HFFc6 (cell line): ENCODE results near the gene PPP1R37. TPM values are rescaled to one million over a fixed set of nuclear protein-coding genes. Genes with fewer than 3 reads are reported as not detected.

Experiments
- DNase-seq: peaks from one replicate; pipeline ENCODE4 v3.0.0-alpha.2; 2018
- H3K27ac Mint-ChIP-seq: 2 replicates; pipeline ENCODE4 v1.8.0; 2020; ENCODE audit warnings: mild to moderate bottlenecking, mixed read lengths
- H3K27me3 Mint-ChIP-seq: 2 replicates; pipeline ENCODE4 v1.8.0; 2021; ENCODE audit warnings: mild to moderate bottlenecking, moderate library complexity, mixed read lengths; ENCODE audit not compliant: insufficient read depth
- H3K36me3 Mint-ChIP-seq: 2 replicates; pipeline ENCODE4 v1.8.0; 2021; ENCODE audit warnings: low read depth, mixed read lengths
- H3K4me1 Mint-ChIP-seq: 2 replicates; pipeline ENCODE4 v1.8.0; 2020; ENCODE audit warnings: low read depth, mixed read lengths
- H3K4me3 Mint-ChIP-seq: 2 replicates; pipeline ENCODE4 v1.8.0; 2020; ENCODE audit warnings: mild to moderate bottlenecking, moderate library complexity, mixed read lengths
- H3K9me3 Mint-ChIP-seq: 2 replicates; pipeline ENCODE4 v1.8.0; 2020; ENCODE audit warnings: mild to moderate bottlenecking, mixed read lengths
- total RNA-seq, 6 experiments: library from RNA; stranded (reverse); fragmentation: NEBNext Ultra II Directional; extraction: Animal tissue kit (Norgen Biotek cat#: 25700); gene quantifications; 2 replicates in 1 of 6; 3 replicates in 5 of 6; pipeline ENCODE4 v1.2.3, GENCODE V29; 2021
- TF ChIP-seq, protein P1 (sequence below): fragments of 200-600 bp; sonication (generic); IDR thresholded peaks from 2 replicates; pipeline ENCODE4 v1.5.0; 2021; ENCODE audit warnings: antibody characterized with exemption, mild to moderate bottlenecking

Gene PPP1R37
- total RNA-seq, 6 experiments from 2014 or later: 20.4 to 27.4 (median 21.6) TPM

DNA sequence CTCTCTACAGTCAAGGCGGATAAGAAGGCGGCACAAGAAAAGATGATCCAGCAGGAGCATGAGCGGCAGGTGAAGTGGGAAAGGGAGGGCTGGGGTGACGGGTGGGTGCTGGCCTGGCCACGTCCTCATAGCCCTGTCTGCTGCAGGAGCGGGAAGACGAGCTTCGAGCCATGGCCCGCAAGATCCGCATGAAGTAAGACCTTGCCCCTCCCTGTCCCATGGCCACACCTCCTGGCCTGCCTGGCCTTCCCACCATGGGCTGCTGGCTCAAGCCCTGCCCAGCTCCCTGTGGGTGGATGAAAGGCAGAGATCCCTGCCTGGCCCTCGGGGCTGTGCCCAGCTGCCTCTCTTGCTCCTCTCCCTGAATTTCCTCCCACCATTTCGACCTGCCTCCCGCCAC, 23.9 kb upstream of the PPP1R37 start:
- Mint-ChIP-seq H3K36me3 (0 out of 2 replicates have a peak, but pooled peaks cover 4% of the 10 kb centered on the region), H3K4me1 (no peaks in the 10 kb centered on the region), H3K27ac (no peak overlapping the region), H3K27me3 (peaks cover 9% of the 10 kb centered on the region), H3K9me3 (no peaks in the 10 kb centered on the region), H3K4me3 (no peak overlapping the region; the same call in 1 of the 2 replicates)
- TF ChIP-seq, protein P1, sequence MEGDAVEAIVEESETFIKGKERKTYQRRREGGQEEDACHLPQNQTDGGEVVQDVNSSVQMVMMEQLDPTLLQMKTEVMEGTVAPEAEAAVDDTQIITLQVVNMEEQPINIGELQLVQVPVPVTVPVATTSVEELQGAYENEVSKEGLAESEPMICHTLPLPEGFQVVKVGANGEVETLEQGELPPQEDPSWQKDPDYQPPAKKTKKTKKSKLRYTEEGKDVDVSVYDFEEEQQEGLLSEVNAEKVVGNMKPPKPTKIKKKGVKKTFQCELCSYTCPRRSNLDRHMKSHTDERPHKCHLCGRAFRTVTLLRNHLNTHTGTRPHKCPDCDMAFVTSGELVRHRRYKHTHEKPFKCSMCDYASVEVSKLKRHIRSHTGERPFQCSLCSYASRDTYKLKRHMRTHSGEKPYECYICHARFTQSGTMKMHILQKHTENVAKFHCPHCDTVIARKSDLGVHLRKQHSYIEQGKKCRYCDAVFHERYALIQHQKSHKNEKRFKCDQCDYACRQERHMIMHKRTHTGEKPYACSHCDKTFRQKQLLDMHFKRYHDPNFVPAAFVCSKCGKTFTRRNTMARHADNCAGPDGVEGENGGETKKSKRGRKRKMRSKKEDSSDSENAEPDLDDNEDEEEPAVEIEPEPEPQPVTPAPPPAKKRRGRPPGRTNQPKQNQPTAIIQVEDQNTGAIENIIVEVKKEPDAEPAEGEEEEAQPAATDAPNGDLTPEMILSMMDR: no peak
- DNase-seq: no peak

DNA sequence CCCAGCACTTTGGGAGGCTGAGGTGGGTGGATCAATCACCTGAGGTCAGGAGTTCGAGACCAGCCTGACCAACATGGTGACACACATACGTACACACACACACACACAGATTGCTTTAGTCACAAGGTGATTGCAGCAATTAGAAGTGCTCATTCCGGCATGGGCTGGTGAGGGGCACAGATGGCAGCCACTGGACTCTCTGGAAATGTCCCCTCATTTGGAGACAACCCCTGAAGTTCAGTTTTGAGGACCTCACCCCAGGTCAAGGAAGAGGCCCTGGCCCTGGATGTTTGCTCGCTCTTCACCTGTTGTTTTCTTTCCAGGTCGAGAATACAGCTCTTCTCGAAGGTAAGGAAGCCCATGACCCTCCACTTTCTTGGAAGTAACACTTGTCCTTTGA, 22.8 kb upstream of the PPP1R37 start:
- no peak for DNase-seq
- Mint-ChIP-seq H3K27me3 (peaks cover 9% of the 10 kb centered on the region), H3K27ac (no peak overlapping the region), H3K4me1 (no peaks in the 10 kb centered on the region), H3K4me3 (no peak overlapping the region), H3K9me3 (no peaks in the 10 kb centered on the region), H3K36me3 (0 out of 2 replicates have a peak, but pooled peaks cover 4% of the 10 kb centered on the region)
- TF ChIP-seq, protein P1: no peak

DNA sequence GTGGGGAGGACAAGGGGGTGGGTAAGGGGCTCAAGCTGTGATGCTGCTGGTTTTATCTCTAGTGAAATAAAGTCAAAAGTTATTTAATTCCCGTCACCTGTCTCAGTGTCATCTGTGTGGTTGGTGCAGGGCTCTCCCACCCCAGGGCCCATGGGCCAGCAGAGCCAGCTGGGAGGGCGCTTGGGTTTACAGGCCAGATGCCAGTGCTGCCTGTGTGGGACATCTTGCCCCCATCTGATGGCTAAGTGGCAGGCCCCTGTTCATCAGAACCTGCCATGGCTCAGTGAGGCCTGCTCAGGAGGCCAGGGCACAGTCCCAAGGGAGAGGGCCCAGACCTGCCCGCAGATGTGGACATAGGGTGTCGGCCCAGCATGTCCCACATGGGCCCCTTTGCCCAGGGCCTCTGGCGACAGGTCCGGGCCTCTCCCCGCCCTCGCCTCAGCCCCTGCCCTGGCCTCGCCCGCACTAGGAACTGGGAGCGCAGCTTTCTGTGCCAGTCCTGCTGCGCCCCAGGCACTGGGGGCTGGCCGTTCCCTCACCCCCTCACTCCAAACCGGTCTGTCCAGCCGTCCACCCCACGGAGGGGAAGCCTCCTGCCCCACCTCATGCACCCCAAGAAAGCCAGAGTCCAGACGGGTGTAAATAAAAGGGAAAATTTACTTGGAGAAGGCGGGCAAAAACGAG, 22.0 kb upstream of the PPP1R37 start:
- Mint-ChIP-seq H3K27me3 (peaks cover 9% of the 10 kb centered on the region), H3K36me3 (0 out of 2 replicates have a peak, but pooled peaks cover 4% of the 10 kb centered on the region), H3K27ac (no peak overlapping the region), H3K4me1 (no peaks in the 10 kb centered on the region), H3K9me3 (no peaks in the 10 kb centered on the region), H3K4me3 (no peak overlapping the region)
- DNase-seq: no peak
- TF ChIP-seq, protein P1: no peak

DNA sequence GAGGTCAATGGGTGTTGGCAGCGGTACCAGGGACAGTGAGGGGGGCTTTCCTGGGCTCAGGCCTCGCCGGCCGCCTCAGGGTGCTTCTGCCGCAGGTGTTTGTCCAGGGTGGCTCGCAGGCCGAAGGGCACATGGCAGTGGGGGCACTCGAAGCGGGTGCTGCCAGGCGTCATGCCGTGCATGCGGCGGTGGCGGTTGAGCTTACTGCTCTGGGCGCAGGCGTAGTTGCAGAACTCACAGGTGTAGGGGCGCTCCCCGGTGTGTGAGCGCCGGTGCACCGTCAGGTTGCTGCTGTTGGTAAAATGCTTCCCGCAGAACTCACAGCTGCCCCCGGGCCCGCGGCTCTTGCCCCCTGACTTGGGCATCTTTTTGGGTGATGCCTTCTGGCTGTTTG, 21.4 kb upstream of the PPP1R37 start:
- 0 out of 2 replicates have a peak, but pooled peaks cover 1% of the 10 kb centered on the region for H3K4me1 Mint-ChIP-seq
- H3K9me3 Mint-ChIP-seq: no peaks in the 10 kb centered on the region
- H3K27ac Mint-ChIP-seq: no peak overlapping the region
- peaks cover 9% of the 10 kb centered on the region for H3K27me3 Mint-ChIP-seq
- TF ChIP-seq, protein P1: no peak
- no peak overlapping the region for H3K4me3 Mint-ChIP-seq
- no peak for DNase-seq
- H3K36me3 Mint-ChIP-seq: 0 out of 2 replicates have a peak, but pooled peaks cover 4% of the 10 kb centered on the region

DNA sequence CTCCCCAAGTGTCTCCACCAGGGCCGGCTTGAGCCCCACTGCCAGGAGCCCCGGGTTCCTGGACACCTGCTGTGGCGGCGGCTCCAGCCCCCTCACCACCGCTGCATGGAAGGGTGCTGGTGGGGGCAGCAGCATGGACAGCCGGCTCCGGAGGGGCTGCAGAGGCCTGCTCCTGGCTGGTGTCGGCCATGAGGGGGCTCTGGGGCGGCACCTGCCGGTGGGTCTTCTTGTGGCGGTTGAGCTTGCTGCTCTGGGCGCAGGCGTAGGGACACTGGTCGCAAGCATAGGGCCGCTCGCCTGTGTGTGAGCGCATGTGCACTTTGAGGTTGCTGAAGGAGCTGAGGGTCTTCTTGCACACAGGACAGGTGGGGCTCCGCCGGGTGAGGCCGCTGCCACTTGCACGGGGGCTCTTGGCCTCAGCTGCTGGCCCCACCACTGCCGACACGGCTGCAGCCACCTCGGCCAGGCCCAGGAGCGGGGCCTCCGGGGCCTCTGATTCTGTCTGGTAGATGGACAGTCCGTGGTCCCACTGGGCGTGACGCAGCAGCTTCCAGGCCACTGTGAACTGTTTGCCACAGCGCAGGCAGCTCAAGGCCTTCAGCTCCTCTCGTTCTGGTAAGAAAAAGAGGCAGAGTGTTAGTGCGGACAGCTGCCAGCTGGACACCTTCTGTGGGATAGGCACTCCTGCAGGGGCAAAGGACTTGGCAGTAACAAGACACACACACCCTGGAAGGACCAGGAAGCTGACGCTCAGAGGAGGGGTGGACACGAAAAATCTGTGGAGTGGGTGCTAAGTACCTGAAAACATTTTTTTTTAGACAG, 20.8 kb upstream of the PPP1R37 start:
- H3K9me3 Mint-ChIP-seq: no peaks in the 10 kb centered on the region
- no peak overlapping the region for H3K27ac Mint-ChIP-seq
- peaks cover 9% of the 10 kb centered on the region for H3K27me3 Mint-ChIP-seq
- no peak for DNase-seq
- TF ChIP-seq, protein P1: no peak
- H3K36me3 Mint-ChIP-seq: 0 out of 2 replicates have a peak, but pooled peaks cover 4% of the 10 kb centered on the region
- 0 out of 2 replicates have a peak, but pooled peaks cover 7% of the 10 kb centered on the region for H3K4me1 Mint-ChIP-seq
- no peak overlapping the region for H3K4me3 Mint-ChIP-seq
